ENCODE data around the gene FLT4.

DNA sequence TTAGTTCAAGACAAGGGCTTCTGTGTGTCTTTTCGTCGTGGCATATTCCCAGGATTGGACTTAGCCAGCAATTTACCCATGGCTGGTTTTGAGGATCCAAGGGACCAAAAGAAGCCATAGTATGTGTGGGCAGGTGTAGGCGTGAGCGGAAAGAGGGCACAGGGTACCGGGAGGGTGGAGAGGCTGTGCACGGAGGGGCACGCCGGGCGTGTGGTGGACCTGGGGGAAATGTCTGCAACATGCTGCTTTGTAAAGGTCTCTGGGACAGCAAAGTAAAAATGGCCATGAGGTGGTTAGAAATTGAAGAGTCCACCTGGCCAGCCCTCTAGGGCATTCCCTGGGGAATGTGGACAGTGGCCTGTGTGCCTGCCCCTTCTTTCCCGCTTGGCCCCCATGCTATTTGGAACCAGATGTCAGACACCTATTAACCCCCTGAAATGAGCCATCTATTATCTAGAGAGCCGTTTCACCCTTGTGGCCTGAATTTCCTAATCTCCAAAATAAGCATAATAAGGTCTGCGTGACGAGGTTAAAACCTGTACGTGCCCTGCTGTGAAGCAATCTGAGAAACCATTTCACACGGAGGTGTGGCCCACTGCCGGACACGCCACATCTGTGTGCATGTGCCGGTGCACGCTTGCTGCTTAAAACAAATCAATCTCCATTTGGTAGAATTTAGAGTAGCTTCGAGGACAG lies 5.1 kb downstream of the FLT4 start:
- TF ChIP-seq POLR2A (IDR thresholded peaks at IDR 0.05) (no peak), POLR2AphosphoS5 (IDR thresholded peaks at IDR 0.05) (no peak), EP300 (IDR thresholded peaks at IDR 0.05) (no peak)
- TF ChIP-seq, protein P1, sequence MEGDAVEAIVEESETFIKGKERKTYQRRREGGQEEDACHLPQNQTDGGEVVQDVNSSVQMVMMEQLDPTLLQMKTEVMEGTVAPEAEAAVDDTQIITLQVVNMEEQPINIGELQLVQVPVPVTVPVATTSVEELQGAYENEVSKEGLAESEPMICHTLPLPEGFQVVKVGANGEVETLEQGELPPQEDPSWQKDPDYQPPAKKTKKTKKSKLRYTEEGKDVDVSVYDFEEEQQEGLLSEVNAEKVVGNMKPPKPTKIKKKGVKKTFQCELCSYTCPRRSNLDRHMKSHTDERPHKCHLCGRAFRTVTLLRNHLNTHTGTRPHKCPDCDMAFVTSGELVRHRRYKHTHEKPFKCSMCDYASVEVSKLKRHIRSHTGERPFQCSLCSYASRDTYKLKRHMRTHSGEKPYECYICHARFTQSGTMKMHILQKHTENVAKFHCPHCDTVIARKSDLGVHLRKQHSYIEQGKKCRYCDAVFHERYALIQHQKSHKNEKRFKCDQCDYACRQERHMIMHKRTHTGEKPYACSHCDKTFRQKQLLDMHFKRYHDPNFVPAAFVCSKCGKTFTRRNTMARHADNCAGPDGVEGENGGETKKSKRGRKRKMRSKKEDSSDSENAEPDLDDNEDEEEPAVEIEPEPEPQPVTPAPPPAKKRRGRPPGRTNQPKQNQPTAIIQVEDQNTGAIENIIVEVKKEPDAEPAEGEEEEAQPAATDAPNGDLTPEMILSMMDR (IDR thresholded peaks at IDR 0.05), result no peak
